HG02852 (cell line): ENCODE data around the gene IP6K3.

Experiments
- ATAC-seq: cut with Tn5 transposase; IDR thresholded peaks from one replicate; pipeline ENCODE4 v1.9.1; 2021; ENCODE audit warnings: mild to moderate bottlenecking, moderate library complexity; ENCODE audit not compliant: unreplicated experiment

IP6K3 gene

GRCh38 chr6:33724102-33725023 is 22.3 kb downstream of the IP6K3 start:
- no peak for ATAC-seq

- no peak for ATAC-seq
Observed at GRCh38 chr6:33723371-33724085, 23.2 kb downstream of the IP6K3 start.

- ATAC-seq: no peak
Observed at GRCh38 chr6:33722103-33722623, 24.5 kb downstream of the IP6K3 start.

- ATAC-seq: no peak
Observed at GRCh38 chr6:33721508-33721907, 25.2 kb downstream of the IP6K3 start.

- ATAC-seq: no peak
Observed at GRCh38 chr6:33720998-33721397, 25.7 kb downstream of the IP6K3 start.

GRCh38 chr6:33719326-33719987 is 27.2 kb downstream of the IP6K3 start:
- ATAC-seq: no peak

GRCh38 chr6:33718713-33719112 is 28.0 kb downstream of the IP6K3 start:
- no peak for ATAC-seq

GRCh38 chr6:33717934-33718455 is 28.7 kb downstream of the IP6K3 start:
- ATAC-seq: no peak

GRCh38 chr6:33716890-33717632 is 29.6 kb downstream of the IP6K3 start:
- ATAC-seq: no peak

GRCh38 chr6:33716379-33716778 is 30.3 kb downstream of the IP6K3 start:
- ATAC-seq: no peak

- no peak for ATAC-seq
Observed at GRCh38 chr6:33714385-33715040, 32.2 kb downstream of the IP6K3 start.

- no peak for ATAC-seq
Observed at GRCh38 chr6:33713786-33714185, 32.9 kb downstream of the IP6K3 start.

GRCh38 chr6:33712914-33713313 is 33.8 kb downstream of the IP6K3 start:
- no peak for ATAC-seq

- peak; percentile 88 for ATAC-seq
Observed at GRCh38 chr6:33711140-33712129, 35.3 kb downstream of the IP6K3 start, which contains the start of gene UQCC2. Gene UQCC2, minus strand, starts transcription at chr6:33711700. Its CDS starts 14 bp downstream, at chr6:33711686.

GRCh38 chr6:33710296-33711121 is 36.2 kb downstream of the IP6K3 start:
- no peak for ATAC-seq

GRCh38 chr6:33709605-33710295 is 37.0 kb downstream of the IP6K3 start:
- ATAC-seq: no peak
